KOPT-K1 (cell line): ENCODE results near the gene SPINT3.
"Not testable (repeated sequence)": the region's sequence is repeated elsewhere in the genome, so short reads cannot be mapped to it uniquely, and the experiment has no call there.

ENCODE experiments used
- H3K27ac ChIP-seq: fragments of 200-600 bp; sonication (generic); 2 replicates; pipeline ENCODE4 v1.5.1; 2016; ENCODE audit warnings: antibody characterized with exemption, mild to moderate bottlenecking, low read depth, low read length; ENCODE audit not compliant: poor library complexity, severe bottlenecking
- H3K36me3 ChIP-seq: fragments of 200-600 bp; sonication (generic); 2 replicates; pipeline ENCODE4 v1.5.1; 2017; ENCODE audit warnings: antibody characterized with exemption, mild to moderate bottlenecking, low read length, moderate library complexity; ENCODE audit not compliant: insufficient read depth
- H3K9me3 ChIP-seq: fragments of 200-600 bp; sonication (generic); 2 replicates; pipeline ENCODE4 v1.5.1; 2017; ENCODE audit warnings: antibody characterized with exemption, low read length, mild to moderate bottlenecking; ENCODE audit not compliant: insufficient read depth, poor library complexity, severe bottlenecking

The SPINT3 gene

GRCh38 chr20:45484676-45485075, 30.7 kb downstream of the SPINT3 start:
- no peaks in the 10 kb centered on the region for H3K36me3 ChIP-seq
- no peak overlapping the region for H3K27ac ChIP-seq
- no peaks in the 10 kb centered on the region for H3K9me3 ChIP-seq

- H3K36me3 ChIP-seq, result no peaks in the 10 kb centered on the region
- no peaks in the 10 kb centered on the region for H3K9me3 ChIP-seq
- no peak overlapping the region for H3K27ac ChIP-seq
These were observed 35.6 kb downstream of the SPINT3 start for GRCh38 chr20:45479822-45480221.

- not testable (repeated sequence) for H3K36me3 ChIP-seq, H3K27ac ChIP-seq, H3K9me3 ChIP-seq
These were observed 37.8 kb downstream of the SPINT3 start for GRCh38 chr20:45477530-45478148.

DNA sequence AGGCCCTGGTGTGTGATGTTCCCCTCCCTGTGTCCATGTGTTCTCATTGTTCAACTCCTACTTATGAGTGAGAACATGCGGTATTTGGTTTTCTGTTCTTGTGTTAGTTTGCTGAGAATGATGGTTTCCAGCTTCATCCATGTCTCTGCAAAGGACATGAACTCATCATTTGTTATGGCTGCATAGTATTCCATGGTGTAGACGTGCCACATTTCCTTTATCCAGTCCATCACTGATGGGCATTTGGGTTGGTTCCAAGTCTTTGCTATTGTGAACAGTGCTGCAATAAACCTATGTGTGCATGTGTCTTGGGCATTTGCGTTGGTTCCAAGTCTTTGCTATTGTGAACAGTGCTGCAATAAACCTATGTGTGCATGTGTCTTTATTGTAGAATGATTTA, 43.1 kb downstream of the SPINT3 start:
- not testable (repeated sequence) for H3K36me3 ChIP-seq, H3K9me3 ChIP-seq, H3K27ac ChIP-seq

- no peaks in the 10 kb centered on the region for H3K9me3 ChIP-seq
- no peak overlapping the region for H3K27ac ChIP-seq
- no peaks in the 10 kb centered on the region for H3K36me3 ChIP-seq
These were observed 44.5 kb downstream of the SPINT3 start for GRCh38 chr20:45470937-45471336.

- Histone ChIP-seq H3K36me3 (no peaks in the 10 kb centered on the region), H3K27ac (no peak overlapping the region), H3K9me3 (no peaks in the 10 kb centered on the region)
These were observed 45.0 kb downstream of the SPINT3 start for GRCh38 chr20:45470262-45470931.

- no peak within 1 kb of the TSS for H3K27ac ChIP-seq
- H3K9me3 ChIP-seq, result no peaks in the 10 kb centered on the region
- H3K36me3 ChIP-seq, result no peaks in the 10 kb centered on the region
These were observed 45.8 kb downstream of the SPINT3 start, which contains the start of gene WFDC2 for GRCh38 chr20:45469336-45470261. Gene WFDC2, plus strand, starts transcription at chr20:45469753. Its CDS starts 29 bp downstream, at chr20:45469782.

DNA sequence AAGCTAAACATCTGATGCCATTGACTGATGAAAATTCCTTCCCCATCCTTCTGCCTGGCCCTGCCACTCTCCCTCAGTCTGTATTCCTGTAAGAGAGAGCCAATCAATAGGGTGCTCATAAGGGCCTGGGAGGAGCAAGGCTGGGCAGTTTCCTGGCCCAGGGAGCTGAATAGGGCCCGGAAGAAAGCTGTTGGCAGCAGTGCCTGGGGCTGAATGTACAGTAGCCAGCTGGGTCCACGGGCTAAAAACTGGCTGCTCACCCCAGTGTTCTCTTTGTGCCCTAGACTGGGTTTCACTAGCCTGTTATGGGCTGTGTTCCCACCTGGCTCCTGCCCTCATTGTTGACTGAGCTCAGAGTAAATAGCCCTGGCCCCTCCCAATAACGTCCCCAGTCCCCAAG, 47.6 kb downstream of the SPINT3 start:
- H3K27ac ChIP-seq, result no peak overlapping the region
- no peaks in the 10 kb centered on the region for H3K36me3 ChIP-seq
- no peaks in the 10 kb centered on the region for H3K9me3 ChIP-seq

- Histone ChIP-seq H3K9me3 (no peaks in the 10 kb centered on the region), H3K36me3 (no peaks in the 10 kb centered on the region), H3K27ac (no peak overlapping the region)
These were observed 48.2 kb downstream of the SPINT3 start for GRCh38 chr20:45467172-45467571.

DNA sequence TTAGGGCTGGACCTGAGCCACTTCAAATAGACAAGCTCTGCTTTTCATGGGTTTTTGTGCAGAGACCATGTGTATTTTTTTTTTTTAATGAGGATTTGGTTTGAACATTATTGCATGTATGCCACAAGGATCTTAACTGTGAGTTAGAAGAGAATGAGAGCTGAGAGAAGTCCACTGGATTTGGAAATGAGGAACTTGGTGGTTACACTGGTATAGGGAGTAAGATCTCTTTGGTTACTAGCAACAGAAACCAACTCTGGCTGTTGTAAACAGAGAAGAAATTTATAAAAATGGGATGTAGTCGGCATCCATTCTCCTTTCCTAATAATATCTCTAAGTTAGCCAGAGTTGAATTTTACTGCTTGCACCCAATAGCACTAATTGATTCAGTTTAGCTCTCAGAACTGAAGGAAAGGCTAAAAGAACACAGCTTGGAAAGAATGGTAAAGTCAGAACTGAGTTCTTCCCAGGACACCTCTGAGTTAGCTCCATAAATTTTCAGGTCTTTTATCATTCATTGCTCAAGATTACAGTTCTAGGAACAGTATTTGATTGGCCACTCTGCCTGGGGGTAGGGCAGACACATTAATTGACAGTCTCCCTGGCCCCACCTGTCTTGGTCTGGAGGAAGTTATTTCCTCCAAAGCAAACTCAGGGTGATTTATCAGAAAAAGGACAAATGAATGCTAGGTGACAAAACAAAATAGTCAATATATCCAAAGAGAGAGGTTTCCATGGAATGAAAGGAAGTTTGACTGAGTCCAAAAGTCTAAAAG, 49.7 kb downstream of the SPINT3 start:
- no peaks in the 10 kb centered on the region for H3K9me3 ChIP-seq
- H3K36me3 ChIP-seq, result no peaks in the 10 kb centered on the region
- H3K27ac ChIP-seq, result no peak overlapping the region

- H3K36me3 ChIP-seq, result no peaks in the 10 kb centered on the region
- H3K9me3 ChIP-seq, result no peaks in the 10 kb centered on the region
- no peak overlapping the region for H3K27ac ChIP-seq
These were observed 51.7 kb downstream of the SPINT3 start for GRCh38 chr20:45463709-45464108.

DNA sequence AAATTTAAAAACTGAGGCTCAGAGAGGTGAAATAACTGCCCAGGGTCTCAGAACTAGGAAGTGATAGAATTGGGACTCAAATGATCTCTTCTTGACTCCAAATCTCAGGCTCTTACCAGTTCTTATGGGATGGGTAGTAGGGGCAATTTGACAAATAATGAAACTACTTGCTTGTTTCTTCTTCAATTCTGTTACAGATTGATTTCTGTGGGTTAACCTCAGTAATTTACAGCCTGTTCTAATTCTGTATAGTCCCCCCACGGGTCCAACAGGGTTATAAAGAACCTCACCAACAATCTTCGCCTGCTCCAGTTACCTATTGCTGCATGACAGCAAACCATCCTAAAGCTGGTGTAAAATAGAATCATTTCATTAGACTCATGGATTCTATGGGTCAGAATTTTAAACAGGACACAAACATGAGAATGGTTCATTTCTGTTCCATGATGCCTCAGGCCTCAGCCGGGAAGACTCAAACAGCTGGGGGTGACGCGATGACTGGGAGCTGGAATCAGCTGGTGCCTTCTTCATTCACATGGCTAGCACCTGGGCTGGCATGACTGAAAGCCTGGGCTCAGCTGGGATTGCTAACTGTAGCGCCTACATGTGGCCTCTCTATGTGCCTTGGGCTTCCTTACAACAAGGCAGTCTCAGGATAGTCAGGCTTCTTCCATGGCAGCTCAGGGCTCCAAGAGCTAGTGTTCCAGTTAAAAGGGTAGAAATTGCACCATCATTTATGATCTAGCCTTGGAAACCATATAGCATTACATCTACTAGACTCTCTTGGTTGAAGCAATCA, 52.5 kb downstream of the SPINT3 start:
- Histone ChIP-seq H3K27ac (no peak overlapping the region), H3K36me3 (no peaks in the 10 kb centered on the region), H3K9me3 (no peaks in the 10 kb centered on the region)
